H9 (cell line): ENCODE measurements around the gene ADAM33. TPM values are rescaled to one million over a fixed set of nuclear protein-coding genes. Genes with fewer than 3 reads are reported as not detected.

Experiments used
- DNase-seq: peaks from one replicate; pipeline ENCODE4 v3.0.0-alpha.2; 2017
- H2AFZ ChIP-seq: one replicate; pipeline ENCODE4 v1.6.1; 2013; ENCODE audit warnings: mild to moderate bottlenecking, low read length, control low read depth, moderate library complexity
- H2AK5ac ChIP-seq: 2 replicates; pipeline ENCODE4 v1.6.1; 2013; ENCODE audit warnings: low read length, control low read depth, mixed read lengths; ENCODE audit not compliant: insufficient read length
- H2BK120ac ChIP-seq: one replicate; pipeline ENCODE4 v1.6.1; 2013; ENCODE audit warnings: low read depth, mild to moderate bottlenecking, low read length, control low read depth, inconsistent platforms; ENCODE audit not compliant: poor library complexity, severe bottlenecking
- H2BK12ac ChIP-seq: 2 replicates; pipeline ENCODE4 v1.6.1; 2013; ENCODE audit warnings: low read length, control low read depth, mixed read lengths, low read depth; ENCODE audit not compliant: insufficient read length
- H2BK15ac ChIP-seq: 2 replicates; pipeline ENCODE4 v1.6.1; 2013; ENCODE audit warnings: low read depth, low read length, control low read depth
- H2BK20ac ChIP-seq: one replicate; pipeline ENCODE4 v1.6.1; 2013; ENCODE audit warnings: low read depth, mild to moderate bottlenecking, low read length, control low read depth, inconsistent platforms; ENCODE audit not compliant: poor library complexity, severe bottlenecking
- H2BK5ac ChIP-seq: 2 replicates; pipeline ENCODE4 v1.6.1; 2013; ENCODE audit warnings: low read length, control low read depth, mixed read lengths; ENCODE audit not compliant: insufficient read length
- H3K14ac ChIP-seq: 2 replicates; pipeline ENCODE4 v1.6.1; 2013; ENCODE audit warnings: low read length, control low read depth; ENCODE audit not compliant: insufficient read depth
- H3K18ac ChIP-seq: 2 replicates; pipeline ENCODE4 v1.6.1; 2013; ENCODE audit warnings: low read depth, mild to moderate bottlenecking, mixed read lengths, low read length, control low read depth; ENCODE audit not compliant: insufficient read length
- H3K23ac ChIP-seq: 2 replicates; pipeline ENCODE4 v1.6.1; 2013; ENCODE audit warnings: low read length, control low read depth, mixed read lengths, low read depth; ENCODE audit not compliant: insufficient read length
- H3K23me2 ChIP-seq: 2 replicates; pipeline ENCODE4 v1.6.1; 2013; ENCODE audit warnings: low read depth, mild to moderate bottlenecking, mixed read lengths, low read length, control low read depth; ENCODE audit not compliant: insufficient read length, poor library complexity, severe bottlenecking
- H3K27ac ChIP-seq: 2 replicates; pipeline ENCODE4 v1.5.1; 2013; ENCODE audit warnings: low read length, control low read depth, mixed read lengths, low read depth; ENCODE audit not compliant: insufficient read length
- H3K27me3 ChIP-seq: 2 replicates; pipeline ENCODE4 v1.6.1; 2013; ENCODE audit warnings: low read length, control low read depth, inconsistent platforms; ENCODE audit not compliant: insufficient read depth
- H3K4ac ChIP-seq: 2 replicates; pipeline ENCODE4 v1.6.1; 2013; ENCODE audit warnings: low read depth, mild to moderate bottlenecking, control low read depth, inconsistent platforms, low read length, moderate library complexity
- H3K4me1 ChIP-seq: 2 replicates; pipeline ENCODE4 v1.6.1; 2013; ENCODE audit warnings: low read length, control low read depth, inconsistent platforms; ENCODE audit not compliant: insufficient read depth
- H3K4me2 ChIP-seq: 2 replicates; pipeline ENCODE4 v1.6.1; 2013; ENCODE audit warnings: low read length, control low read depth, mixed read lengths; ENCODE audit not compliant: insufficient read length, insufficient read depth
- H3K56ac ChIP-seq: 2 replicates; pipeline ENCODE4 v1.6.1; 2013; ENCODE audit warnings: low read depth, mild to moderate bottlenecking, mixed read lengths, low read length, control low read depth; ENCODE audit not compliant: insufficient read length
- H3K79me1 ChIP-seq: 2 replicates; pipeline ENCODE4 v1.6.1; 2013; ENCODE audit warnings: low read depth, mild to moderate bottlenecking, moderate library complexity, low read length, control low read depth, inconsistent platforms; ENCODE audit not compliant: insufficient read depth, poor library complexity, severe bottlenecking
- H3K79me2 ChIP-seq: 2 replicates; pipeline ENCODE4 v1.6.1; 2013; ENCODE audit warnings: low read length, control low read depth, inconsistent platforms; ENCODE audit not compliant: insufficient read depth
- H3K9ac ChIP-seq: 2 replicates; pipeline ENCODE4 v1.6.1; 2013; ENCODE audit warnings: low read length, control low read depth, mixed read lengths; ENCODE audit not compliant: insufficient read length; ENCODE audit errors: extremely low read depth
- H3K9me3 ChIP-seq: one replicate; pipeline ENCODE4 v1.6.1; 2013; ENCODE audit warnings: low read depth, low read length, inconsistent platforms; ENCODE audit not compliant: control insufficient read depth
- H3T11ph ChIP-seq: one replicate; pipeline ENCODE4 v1.6.1; 2013; ENCODE audit warnings: mild to moderate bottlenecking, low read length, control low read depth, inconsistent platforms
- H4K20me1 ChIP-seq: one replicate; pipeline ENCODE4 v1.6.1; 2013; ENCODE audit not compliant: control insufficient read depth, insufficient read length, insufficient read depth
- H4K5ac ChIP-seq: 2 replicates; pipeline ENCODE4 v1.6.1; 2013; ENCODE audit warnings: low read depth, mild to moderate bottlenecking, mixed read lengths, low read length, control low read depth; ENCODE audit not compliant: insufficient read length
- H4K8ac ChIP-seq: replicated peaks from 2 replicates; pipeline ENCODE4 v1.6.1; 2013; ENCODE audit warnings: low read length, control low read depth, mixed read lengths, low read depth; ENCODE audit not compliant: insufficient read length
- H4K91ac ChIP-seq: 2 replicates; pipeline ENCODE4 v1.6.1; 2013; ENCODE audit warnings: low read depth, mild to moderate bottlenecking, moderate library complexity, mixed read lengths, low read length, control low read depth; ENCODE audit not compliant: insufficient read length
- H3K27ac Mint-ChIP-seq, 3 experiments: 2 replicates in 2 of 3; 3 replicates in 1 of 3; pipeline ENCODE4 v1.8.0; 2020 to 2021; ENCODE audit warnings: mixed read lengths in 3 of 3, mild to moderate bottlenecking in 1 of 3, moderate library complexity in 1 of 3
- H3K27me3 Mint-ChIP-seq: 2 replicates; pipeline ENCODE4 v1.8.0; 2021; ENCODE audit warnings: low read depth, mild to moderate bottlenecking, moderate library complexity, mixed read lengths
- H3K36me3 Mint-ChIP-seq, 3 experiments: 2 replicates in 2 of 3; 3 replicates in 1 of 3; pipeline ENCODE4 v1.8.0; 2020 to 2021; ENCODE audit warnings: low read depth in 3 of 3, mixed read lengths in 3 of 3; ENCODE audit not compliant: insufficient read depth in 1 of 3
- H3K4me1 Mint-ChIP-seq, 2 experiments: 2 replicates each; pipeline ENCODE4 v1.8.0; 2020; ENCODE audit warnings: mixed read lengths in 2 of 2
- H3K4me3 Mint-ChIP-seq, 2 experiments: 2 replicates in 1 of 2; 3 replicates in 1 of 2; pipeline ENCODE4 v1.8.0; 2020 to 2021; ENCODE audit warnings: mild to moderate bottlenecking in 2 of 2, mixed read lengths in 2 of 2, moderate library complexity in 1 of 2
- H3K9me3 Mint-ChIP-seq, 2 experiments: 2 replicates in 1 of 2; 3 replicates in 1 of 2; pipeline ENCODE4 v1.8.0; 2020; ENCODE audit warnings: mild to moderate bottlenecking in 2 of 2, mixed read lengths in 2 of 2, moderate library complexity in 1 of 2
- WGBS: extraction: QIAGEN DNeasy Blood & Tissue Kit; methylation state at CpG from one replicate; pipeline ENCODE4 v1.1.7; 2013; ENCODE audit warnings: missing lambda C conversion rate, low lambda C conversion rate, mixed read lengths; ENCODE audit not compliant: insufficient read length; ENCODE audit errors: extremely low coverage; 5-methylcytosine and 5-hydroxymethylcytosine counted together
- total RNA-seq: library from RNA; stranded (reverse); gene quantifications from 2 replicates; pipeline ENCODE4 v1.2.1, GENCODE V29; 2021
- TF ChIP-seq, protein P1 (sequence below): fragments of 200-600 bp; sonication (generic); conservative IDR thresholded peaks from 3 replicates; pipeline ENCODE4 v1.8.0; 2021; ENCODE audit warnings: antibody characterized with exemption, mild to moderate bottlenecking

Gene ADAM33
- total RNA-seq, 1 experiment from 2014 or later = 4.0 TPM

DNA sequence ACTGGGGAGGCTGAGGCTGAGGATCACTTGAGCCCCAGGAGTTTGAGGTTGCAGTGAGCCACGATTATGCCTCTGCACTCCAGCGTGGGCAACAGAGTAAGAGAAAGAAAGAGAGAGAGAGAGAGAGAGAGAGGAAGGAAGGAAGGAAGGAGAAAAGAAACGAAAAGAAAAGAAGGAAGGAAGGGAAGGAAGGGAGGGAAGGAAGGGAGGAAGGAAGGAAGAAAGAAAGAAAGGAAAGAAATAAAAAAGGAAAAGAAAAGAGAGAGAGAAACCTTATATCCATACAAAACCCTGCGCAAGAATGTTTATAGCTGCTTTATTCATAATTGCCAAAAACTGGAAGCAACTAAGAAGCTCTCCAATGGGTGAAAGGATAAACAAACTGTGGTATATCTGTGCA, 42.5 kb upstream of the ADAM33 start:
- Mint-ChIP-seq H3K27ac (no peak overlapping the region), H3K4me3 (no peak overlapping the region), H3K36me3 (no peaks in the 10 kb centered on the region), H3K9me3 (peaks cover 0 to 3% of the 10 kb centered on the region in 2 experiments; a peak in 2 of 5 replicates), H3K27me3 (peaks cover 30% of the 10 kb centered on the region), H3K4me1 (peaks cover 8 to 15% of the 10 kb centered on the region in 2 experiments)
- H3K9me3 ChIP-seq = no peaks in the 10 kb centered on the region
- H4K91ac ChIP-seq = no peak overlapping the region
- H2AK5ac ChIP-seq = no peak overlapping the region
- no peak overlapping the region for H2BK15ac ChIP-seq
- no peak overlapping the region for H3K23ac ChIP-seq
- no peak overlapping the region for H3K4me2 ChIP-seq
- no peaks in the 10 kb centered on the region for H3K27me3 ChIP-seq
- H3K14ac ChIP-seq = no peak overlapping the region
- H4K20me1 ChIP-seq = no peaks in the 10 kb centered on the region
- DNase-seq = no peak
- H3K18ac ChIP-seq = no peak overlapping the region
- H3K4me1 ChIP-seq = no peaks in the 10 kb centered on the region
- H2BK120ac ChIP-seq = no peak overlapping the region
- no peak overlapping the region for H2AFZ ChIP-seq
- H3K79me2 ChIP-seq = no peaks in the 10 kb centered on the region
- no peak overlapping the region for H2BK5ac ChIP-seq
- WGBS = no CpG with 5 or more reads among the region's 4 CpGs
- no peak overlapping the region for H3K27ac ChIP-seq
- H2BK12ac ChIP-seq = no peak overlapping the region
- H3K56ac ChIP-seq = no peak overlapping the region
- no peak overlapping the region for H3K4ac ChIP-seq
- no peak overlapping the region for H3T11ph ChIP-seq
- H3K9ac ChIP-seq = no peak overlapping the region
- H4K8ac ChIP-seq = no peak overlapping the region
- no peaks in the 10 kb centered on the region for H3K79me1 ChIP-seq
- no peak overlapping the region for H2BK20ac ChIP-seq
- TF ChIP-seq, protein P1, sequence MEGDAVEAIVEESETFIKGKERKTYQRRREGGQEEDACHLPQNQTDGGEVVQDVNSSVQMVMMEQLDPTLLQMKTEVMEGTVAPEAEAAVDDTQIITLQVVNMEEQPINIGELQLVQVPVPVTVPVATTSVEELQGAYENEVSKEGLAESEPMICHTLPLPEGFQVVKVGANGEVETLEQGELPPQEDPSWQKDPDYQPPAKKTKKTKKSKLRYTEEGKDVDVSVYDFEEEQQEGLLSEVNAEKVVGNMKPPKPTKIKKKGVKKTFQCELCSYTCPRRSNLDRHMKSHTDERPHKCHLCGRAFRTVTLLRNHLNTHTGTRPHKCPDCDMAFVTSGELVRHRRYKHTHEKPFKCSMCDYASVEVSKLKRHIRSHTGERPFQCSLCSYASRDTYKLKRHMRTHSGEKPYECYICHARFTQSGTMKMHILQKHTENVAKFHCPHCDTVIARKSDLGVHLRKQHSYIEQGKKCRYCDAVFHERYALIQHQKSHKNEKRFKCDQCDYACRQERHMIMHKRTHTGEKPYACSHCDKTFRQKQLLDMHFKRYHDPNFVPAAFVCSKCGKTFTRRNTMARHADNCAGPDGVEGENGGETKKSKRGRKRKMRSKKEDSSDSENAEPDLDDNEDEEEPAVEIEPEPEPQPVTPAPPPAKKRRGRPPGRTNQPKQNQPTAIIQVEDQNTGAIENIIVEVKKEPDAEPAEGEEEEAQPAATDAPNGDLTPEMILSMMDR = no peak
- no peaks in the 10 kb centered on the region for H3K23me2 ChIP-seq
- no peak overlapping the region for H4K5ac ChIP-seq
